Caco-2 (cell line): ENCODE data around the gene TXNL1. TPM values are rescaled to one million over a fixed set of nuclear protein-coding genes. Genes with fewer than 3 reads are reported as not detected.

Experiments used
- BruUV-seq: library from RNA; stranded (reverse); fragments of 400-500 nt; replicated peaks from 2 replicates; lab custom pipeline; 2021; lab: Mats Ljungman, UMichigan
- CTCF ChIA-PET: fragments of 300-600 bp; sonication (Branson Sonifier 250); formaldehyde crosslinking; loops from one replicate; lab custom pipeline; 2022; ENCODE audit warnings: antibody characterized with exemption; lab: Charles Lee
- POLR2A ChIA-PET: fragments of 300-600 bp; sonication (Branson Sonifier 250); formaldehyde crosslinking; loops from one replicate; lab custom pipeline; 2022; ENCODE audit warnings: antibody characterized with exemption; lab: Charles Lee
- DNase-seq, 2 experiments: peaks; one replicate each; pipeline versions ENCODE4 v3.0.0 to v3.0.0-alpha.2; 2020 to 2022
- H3K27me3 ChIP-seq: replicated peaks from 2 replicates; pipeline ENCODE4 v1.6.0; 2011; ENCODE audit warnings: low read length; ENCODE audit not compliant: control insufficient read depth, insufficient read depth
- H3K36me3 ChIP-seq: 2 replicates; pipeline ENCODE4 v1.5.1; 2011; ENCODE audit warnings: low read length; ENCODE audit not compliant: control insufficient read depth, insufficient read depth
- H3K4me1 ChIP-seq: fragments of 250-450 bp; sonication (Bioruptor Pico); 2 replicates; pipeline ENCODE4 v1.5.1; 2020; ENCODE audit warnings: mild to moderate bottlenecking
- H3K4me3 ChIP-seq: 2 replicates; pipeline ENCODE4 v1.5.1; 2011; ENCODE audit warnings: low read depth, mild to moderate bottlenecking, control low read depth, low read length
- H3K9me3 ChIP-seq: fragments of 250-450 bp; sonication (Bioruptor Pico); 2 replicates; pipeline ENCODE4 v1.5.1; 2020; ENCODE audit warnings: mild to moderate bottlenecking, moderate library complexity
- H3K27ac Mint-ChIP-seq: one replicate; pipeline ENCODE4 v1.8.0; 2022; ENCODE audit warnings: mixed read lengths; ENCODE audit not compliant: unreplicated experiment
- H3K27me3 Mint-ChIP-seq: one replicate; pipeline ENCODE4 v1.8.0; 2022; ENCODE audit warnings: mixed read lengths; ENCODE audit not compliant: insufficient read depth, unreplicated experiment
- H3K36me3 Mint-ChIP-seq: one replicate; pipeline ENCODE4 v1.8.0; 2022; ENCODE audit warnings: mild to moderate bottlenecking, mixed read lengths; ENCODE audit not compliant: insufficient read depth, unreplicated experiment
- H3K4me1 Mint-ChIP-seq: one replicate; pipeline ENCODE4 v1.8.0; 2022; ENCODE audit warnings: low read depth, mixed read lengths; ENCODE audit not compliant: unreplicated experiment
- H3K4me3 Mint-ChIP-seq: one replicate; pipeline ENCODE4 v1.8.0; 2022; ENCODE audit warnings: mild to moderate bottlenecking, moderate library complexity, mixed read lengths; ENCODE audit not compliant: unreplicated experiment
- H3K9me3 Mint-ChIP-seq: one replicate; pipeline ENCODE4 v1.8.0; 2022; ENCODE audit warnings: mixed read lengths; ENCODE audit not compliant: unreplicated experiment
- intact Hi-C: fragments of 100-400 bp; cut with micrococcal nuclease; formaldehyde crosslinking; loops from one replicate; pipeline ENCODE4 v1.10.0; 2022; ENCODE audit not compliant: unreplicated experiment
- total RNA-seq: library from RNA; stranded (reverse); gene quantifications from 2 replicates; pipeline ENCODE4 v1.2.3, GENCODE V29; 2022
- TF ChIP-seq, protein P1 (sequence below), 2 experiments: fragments of 200-600 bp in 1 of 2; IDR thresholded peaks; 1 replicate in 1 of 2; 2 replicates in 1 of 2; pipeline versions ENCODE4 v1.5.1 to v1.8.0; 2011 to 2022; ENCODE audit warnings: antibody characterized with exemption in 1 of 2, control low read depth in 1 of 2, inconsistent platforms in 1 of 2, low read depth in 1 of 2, low read length in 1 of 2, mild to moderate bottlenecking in 1 of 2, moderate library complexity in 1 of 2; ENCODE audit not compliant: insufficient read depth in 1 of 2, severe bottlenecking in 1 of 2, unreplicated experiment in 1 of 2

The TXNL1 gene
- total RNA-seq, 1 experiment from 2014 or later, result 49.0 TPM

- no TSS peak for BruUV-seq
- no peak overlapping the region for H3K4me3 ChIP-seq
- no peak overlapping the region for H3K4me3 Mint-ChIP-seq
- TF ChIP-seq, protein P1, sequence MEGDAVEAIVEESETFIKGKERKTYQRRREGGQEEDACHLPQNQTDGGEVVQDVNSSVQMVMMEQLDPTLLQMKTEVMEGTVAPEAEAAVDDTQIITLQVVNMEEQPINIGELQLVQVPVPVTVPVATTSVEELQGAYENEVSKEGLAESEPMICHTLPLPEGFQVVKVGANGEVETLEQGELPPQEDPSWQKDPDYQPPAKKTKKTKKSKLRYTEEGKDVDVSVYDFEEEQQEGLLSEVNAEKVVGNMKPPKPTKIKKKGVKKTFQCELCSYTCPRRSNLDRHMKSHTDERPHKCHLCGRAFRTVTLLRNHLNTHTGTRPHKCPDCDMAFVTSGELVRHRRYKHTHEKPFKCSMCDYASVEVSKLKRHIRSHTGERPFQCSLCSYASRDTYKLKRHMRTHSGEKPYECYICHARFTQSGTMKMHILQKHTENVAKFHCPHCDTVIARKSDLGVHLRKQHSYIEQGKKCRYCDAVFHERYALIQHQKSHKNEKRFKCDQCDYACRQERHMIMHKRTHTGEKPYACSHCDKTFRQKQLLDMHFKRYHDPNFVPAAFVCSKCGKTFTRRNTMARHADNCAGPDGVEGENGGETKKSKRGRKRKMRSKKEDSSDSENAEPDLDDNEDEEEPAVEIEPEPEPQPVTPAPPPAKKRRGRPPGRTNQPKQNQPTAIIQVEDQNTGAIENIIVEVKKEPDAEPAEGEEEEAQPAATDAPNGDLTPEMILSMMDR (IDR thresholded peaks at IDR 0.05; ENCODE audit: insufficient read depth in 1 of 2, low read depth in 1 of 2, low read length in 1 of 2, severe bottlenecking in 1 of 2, unreplicated experiment in 1 of 2), result no peak
- CTCF ChIA-PET, result no interaction called here
- DNase-seq, result no peak
- intact Hi-C loops, result no loop called here
- H3K9me3 ChIP-seq, result no peaks in the 10 kb centered on the region
- H3K9me3 Mint-ChIP-seq, result no peaks in the 10 kb centered on the region
- H3K27me3 ChIP-seq, result no peaks in the 10 kb centered on the region
- no peak overlapping the region for H3K27ac Mint-ChIP-seq
- no peaks in the 10 kb centered on the region for H3K36me3 Mint-ChIP-seq
- POLR2A ChIA-PET, result no interaction called here
- no peaks in the 10 kb centered on the region for H3K4me1 ChIP-seq
- H3K36me3 ChIP-seq, result no peaks in the 10 kb centered on the region
- no peaks in the 10 kb centered on the region for H3K27me3 Mint-ChIP-seq
- no peaks in the 10 kb centered on the region for H3K4me1 Mint-ChIP-seq
Measured at GRCh38 chr18:56661360-56662062, 23.1 kb upstream of the TXNL1 start.

DNA sequence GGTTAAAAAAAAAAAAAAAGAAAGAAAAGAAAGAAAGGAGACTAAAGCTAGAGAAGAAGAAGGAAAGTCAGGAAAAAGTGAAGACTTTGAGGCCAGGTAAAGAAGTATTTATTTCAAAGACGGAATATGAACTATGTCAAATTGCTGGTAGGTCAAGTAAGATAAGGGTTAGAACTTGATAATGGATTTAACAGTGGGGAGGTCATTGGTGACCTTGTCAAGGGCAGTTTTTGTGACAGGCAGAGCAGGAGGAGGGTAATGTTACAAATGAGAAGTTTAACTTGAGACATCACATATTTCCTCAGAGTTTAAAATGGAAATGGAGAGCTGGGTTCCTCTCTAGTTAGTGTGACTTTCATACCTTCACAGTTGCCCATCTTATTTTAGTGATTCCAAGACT lies 22.3 kb upstream of the TXNL1 start:
- TF ChIP-seq, protein P1 (IDR thresholded peaks at IDR 0.05; ENCODE audit: insufficient read depth in 1 of 2, low read depth in 1 of 2, low read length in 1 of 2, severe bottlenecking in 1 of 2, unreplicated experiment in 1 of 2), result no peak
- Mint-ChIP-seq H3K9me3 (no peaks in the 10 kb centered on the region), H3K27me3 (no peaks in the 10 kb centered on the region), H3K36me3 (no peaks in the 10 kb centered on the region), H3K4me3 (no peak overlapping the region), H3K27ac (no peak overlapping the region), H3K4me1 (no peaks in the 10 kb centered on the region)
- Histone ChIP-seq H3K4me1 (no peaks in the 10 kb centered on the region), H3K9me3 (no peaks in the 10 kb centered on the region), H3K4me3 (no peak overlapping the region), H3K36me3 (no peaks in the 10 kb centered on the region), H3K27me3 (no peaks in the 10 kb centered on the region)
- CTCF ChIA-PET, result no interaction called here
- BruUV-seq, result no TSS peak
- DNase-seq, result no peak
- POLR2A ChIA-PET, result no interaction called here
- intact Hi-C loops, result no loop called here

GRCh38 chr18:56659111-56659510 lies 20.7 kb upstream of the TXNL1 start:
- ChIA-PET POLR2A (no interaction called here), CTCF (no interaction called here)
- Histone ChIP-seq H3K36me3 (no peaks in the 10 kb centered on the region), H3K4me3 (no peak overlapping the region), H3K4me1 (no peaks in the 10 kb centered on the region), H3K27me3 (no peaks in the 10 kb centered on the region), H3K9me3 (no peaks in the 10 kb centered on the region)
- Mint-ChIP-seq H3K27me3 (no peaks in the 10 kb centered on the region), H3K36me3 (no peaks in the 10 kb centered on the region), H3K4me3 (no peak overlapping the region), H3K4me1 (no peaks in the 10 kb centered on the region), H3K9me3 (no peaks in the 10 kb centered on the region), H3K27ac (no peak overlapping the region)
- TF ChIP-seq, protein P1 (IDR thresholded peaks at IDR 0.05; ENCODE audit: insufficient read depth in 1 of 2, low read depth in 1 of 2, low read length in 1 of 2, severe bottlenecking in 1 of 2, unreplicated experiment in 1 of 2), result no peak
- no peak for DNase-seq
- BruUV-seq, result no TSS peak
- intact Hi-C loops, result no loop called here
